OCI-LY1 (cell line): ENCODE measurements around the gene FMO3.

Experiments
- EZH2 ChIP-seq: fragments of 200-600 bp; sonication (generic), shearing (Covaris generic); IDR thresholded peaks from 2 replicates; pipeline ENCODE4 v1.8.0; 2017; ENCODE audit warnings: borderline replicate concordance, mixed run types, mild to moderate bottlenecking, antibody characterized with exemption, low read length, moderate library complexity, mixed read lengths
- TF ChIP-seq, protein P1 (sequence below): fragments of 200-600 bp; sonication (generic), shearing (Covaris generic); IDR thresholded peaks from 2 replicates; pipeline ENCODE4 v1.5.1; 2017; ENCODE audit warnings: mild to moderate bottlenecking, antibody characterized with exemption, low read length, moderate library complexity, mixed read lengths

DNA sequence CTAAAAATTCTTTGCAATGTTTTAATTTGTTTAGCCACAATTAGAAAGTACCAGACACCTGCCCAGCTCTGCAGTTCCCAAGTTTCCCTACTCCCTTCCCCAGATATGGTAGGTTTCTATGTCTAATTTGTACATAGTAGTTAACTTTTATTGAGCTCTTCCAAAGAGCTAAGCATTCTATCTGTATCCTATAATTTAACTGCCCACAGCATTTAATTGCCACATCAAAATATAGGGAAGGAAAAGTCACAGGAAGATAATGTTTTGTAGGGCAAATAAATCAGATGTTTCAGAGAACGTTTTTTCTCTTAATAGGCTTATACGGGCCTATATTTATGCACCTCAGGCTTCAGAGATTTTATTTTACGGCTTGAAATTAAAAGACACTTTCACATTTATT is 15.7 kb upstream of the FMO3 start:
- TF ChIP-seq, protein P1, sequence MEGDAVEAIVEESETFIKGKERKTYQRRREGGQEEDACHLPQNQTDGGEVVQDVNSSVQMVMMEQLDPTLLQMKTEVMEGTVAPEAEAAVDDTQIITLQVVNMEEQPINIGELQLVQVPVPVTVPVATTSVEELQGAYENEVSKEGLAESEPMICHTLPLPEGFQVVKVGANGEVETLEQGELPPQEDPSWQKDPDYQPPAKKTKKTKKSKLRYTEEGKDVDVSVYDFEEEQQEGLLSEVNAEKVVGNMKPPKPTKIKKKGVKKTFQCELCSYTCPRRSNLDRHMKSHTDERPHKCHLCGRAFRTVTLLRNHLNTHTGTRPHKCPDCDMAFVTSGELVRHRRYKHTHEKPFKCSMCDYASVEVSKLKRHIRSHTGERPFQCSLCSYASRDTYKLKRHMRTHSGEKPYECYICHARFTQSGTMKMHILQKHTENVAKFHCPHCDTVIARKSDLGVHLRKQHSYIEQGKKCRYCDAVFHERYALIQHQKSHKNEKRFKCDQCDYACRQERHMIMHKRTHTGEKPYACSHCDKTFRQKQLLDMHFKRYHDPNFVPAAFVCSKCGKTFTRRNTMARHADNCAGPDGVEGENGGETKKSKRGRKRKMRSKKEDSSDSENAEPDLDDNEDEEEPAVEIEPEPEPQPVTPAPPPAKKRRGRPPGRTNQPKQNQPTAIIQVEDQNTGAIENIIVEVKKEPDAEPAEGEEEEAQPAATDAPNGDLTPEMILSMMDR = no peak
- no peak for TF ChIP-seq EZH2
